GM10266 (cell line): ENCODE measurements around the gene TCEA3.

Source experiments
- DNase-seq: peaks from one replicate; pipeline ENCODE4 v3.0.0; 2012; ENCODE audit errors: extremely low spot score
- CTCF ChIP-seq: IDR thresholded peaks from 2 replicates; pipeline ENCODE4 v1.5.1; 2012; ENCODE audit warnings: mild to moderate bottlenecking, low read depth; ENCODE audit not compliant: control insufficient read depth, insufficient read depth; ENCODE audit errors: missing control alignments

Gene TCEA3

GRCh38 chr1:23466423-23466989, 42.0 kb upstream of the TCEA3 start:
- no peak for DNase-seq
- TF ChIP-seq CTCF, result no peak

- no peak for DNase-seq
- TF ChIP-seq CTCF, result no peak
Observed at GRCh38 chr1:23463286-23463685, 38.7 kb upstream of the TCEA3 start.

GRCh38 chr1:23462766-23463165, 38.2 kb upstream of the TCEA3 start:
- no peak for TF ChIP-seq CTCF

GRCh38 chr1:23461050-23461449, 36.5 kb upstream of the TCEA3 start:
- TF ChIP-seq CTCF, result no peak
- no peak for DNase-seq

More at GRCh38 chr1:23462766-23463165, 38.2 kb upstream of the TCEA3 start:
- DNase-seq, result no peak

GRCh38 chr1:23460519-23460918, 36.0 kb upstream of the TCEA3 start:
- TF ChIP-seq CTCF, result no peak
- DNase-seq, result no peak

- TF ChIP-seq CTCF, result no peak
- no peak for DNase-seq
Observed at GRCh38 chr1:23459338-23459757, 34.8 kb upstream of the TCEA3 start.

GRCh38 chr1:23456226-23456625, 31.7 kb upstream of the TCEA3 start:
- no peak for DNase-seq
- no peak for TF ChIP-seq CTCF
